SK-N-SH (cell line): ENCODE data around the gene RAB6B. TPM values are rescaled to one million over a fixed set of nuclear protein-coding genes. Genes with fewer than 3 reads are reported as not detected.

ENCODE experiments used
- CTCF ChIA-PET: fragments of 300-600, 350-600 bp; formaldehyde crosslinking; extraction: SDS; loops from one replicate; lab custom pipeline; 2021; lab: Yijun Ruan, JAX
- POLR2A ChIA-PET: fragments of 350-600 bp; sonication (Branson Sonifier 250); formaldehyde crosslinking; extraction: SDS; loops from one replicate; lab custom pipeline; 2020; ENCODE audit warnings: antibody characterized with exemption, inconsistent platforms; lab: Yijun Ruan, JAX
- DNase-seq: peaks from one replicate; pipeline ENCODE4 v3.0.0; 2012
- H2AFZ ChIP-seq: fragments of 200-600 bp; sonication (generic); 2 replicates; pipeline ENCODE4 v1.8.1; 2016; ENCODE audit warnings: antibody characterized with exemption, mild to moderate bottlenecking, low read depth
- H3F3A ChIP-seq: fragments of 200-600 bp; sonication (generic); replicated peaks from 2 replicates; pipeline ENCODE3; 2016; ENCODE audit warnings: antibody characterized with exemption, mild to moderate bottlenecking; ENCODE audit not compliant: insufficient read depth
- H3K27ac ChIP-seq, 2 experiments: fragments of 200-500 bp in 1 of 2; fragments of 200-600 bp in 1 of 2; sonication (Bioruptor generic) in 1 of 2; sonication (generic), shearing (Covaris generic) in 1 of 2; 2 replicates each; pipeline versions ENCODE4 v1.5.1 to v1.6.1; 2014 to 2016; ENCODE audit warnings: low read depth in 2 of 2, inconsistent platforms in 1 of 2, low read length in 1 of 2, mild to moderate bottlenecking in 1 of 2, mixed read lengths in 1 of 2
- H3K27me3 ChIP-seq: fragments of 200-600 bp; sonication (generic), shearing (Covaris generic); 2 replicates; pipeline ENCODE4 v1.6.1; 2016; ENCODE audit warnings: mixed run types; ENCODE audit not compliant: insufficient read depth
- H3K36me3 ChIP-seq, 2 experiments: fragments of 200-500 bp in 1 of 2; fragments of 200-600 bp in 1 of 2; sonication (Bioruptor generic) in 1 of 2; sonication (generic) in 1 of 2; replicated peaks in 1 of 2; 2 replicates each; pipeline versions ENCODE3 to v1.5.1; 2014 to 2016; ENCODE audit warnings: low read length in 1 of 2, mild to moderate bottlenecking in 1 of 2; ENCODE audit not compliant: insufficient read depth in 2 of 2, control insufficient read depth in 1 of 2
- H3K4me1 ChIP-seq, 2 experiments: fragments of 200-500 bp in 1 of 2; fragments of 200-600 bp in 1 of 2; sonication (Bioruptor generic) in 1 of 2; sonication (generic), shearing (Covaris generic) in 1 of 2; 2 replicates each; pipeline versions ENCODE4 v1.5.1 to v1.6.1; 2014 to 2016; ENCODE audit warnings: low read depth in 1 of 2, low read length in 1 of 2, mixed run types in 1 of 2; ENCODE audit not compliant: insufficient read depth in 2 of 2, control insufficient read depth in 1 of 2
- H3K4me2 ChIP-seq: fragments of 200-600 bp; sonication (generic), shearing (Covaris generic); 2 replicates; pipeline ENCODE4 v1.6.1; 2017; ENCODE audit warnings: mixed run types
- H3K4me3 ChIP-seq, 2 experiments: fragments of 200-500 bp in 1 of 2; fragments of 200-600 bp in 1 of 2; sonication (Bioruptor generic) in 1 of 2; sonication (generic), shearing (Covaris generic) in 1 of 2; 2 replicates each; pipeline versions ENCODE4 v1.5.1 to v1.8.1; 2014 to 2016; ENCODE audit warnings: low read depth in 2 of 2, inconsistent platforms in 1 of 2, low read length in 1 of 2, mild to moderate bottlenecking in 1 of 2, mixed read lengths in 1 of 2, moderate library complexity in 1 of 2
- H3K79me2 ChIP-seq: fragments of 200-600 bp; sonication (generic); 2 replicates; pipeline ENCODE4 v1.8.1; 2017; ENCODE audit warnings: mild to moderate bottlenecking; ENCODE audit not compliant: insufficient read depth
- H3K9ac ChIP-seq: fragments of 200-600 bp; sonication (generic); 2 replicates; pipeline ENCODE4 v1.6.1; 2017; ENCODE audit warnings: mixed run types
- H3K9me2 ChIP-seq: fragments of 200-600 bp; sonication (generic); 2 replicates; pipeline ENCODE4 v1.6.1; 2017; ENCODE audit warnings: mixed run types
- H3K9me3 ChIP-seq: fragments of 200-600 bp; sonication (generic); 2 replicates; pipeline ENCODE4 v1.6.1; 2017; ENCODE audit warnings: mixed run types, mild to moderate bottlenecking, moderate library complexity
- H4K20me1 ChIP-seq: fragments of 200-600 bp; sonication (generic); 2 replicates; pipeline ENCODE4 v1.6.1; 2017; ENCODE audit warnings: mild to moderate bottlenecking, mixed run types; ENCODE audit not compliant: insufficient read depth
- ELF1 ChIP-seq: IDR thresholded peaks from 2 replicates; pipeline ENCODE4 v1.4.0; 2012
- EP300 ChIP-seq, 2 experiments: IDR thresholded peaks; 2 replicates each; pipeline versions ENCODE4 v1.4.0 to v1.6.1; 2012; ENCODE audit warnings: borderline replicate concordance in 1 of 2, low read depth in 1 of 2, low read length in 1 of 2
- EZH2phosphoT487 ChIP-seq: fragments of 200-600 bp; sonication (generic); IDR thresholded peaks from 2 replicates; pipeline ENCODE4 v1.6.1; 2017; ENCODE audit warnings: low read depth, mixed run types, mild to moderate bottlenecking, antibody characterized with exemption, moderate library complexity, borderline replicate concordance
- FOSL2 ChIP-seq: IDR thresholded peaks from 2 replicates; pipeline ENCODE4 v1.4.0; 2012; ENCODE audit warnings: low read depth, mild to moderate bottlenecking, moderate library complexity, borderline replicate concordance
- GABPA ChIP-seq: IDR thresholded peaks from 2 replicates; pipeline ENCODE4 v1.4.0; 2012; ENCODE audit warnings: low read depth, mild to moderate bottlenecking
- IRF3 ChIP-seq: fragments of 150-350 bp; IDR thresholded peaks from 2 replicates; pipeline ENCODE4 v1.6.1; 2016; ENCODE audit warnings: mild to moderate bottlenecking, low read depth, low read length
- MEF2A ChIP-seq: IDR thresholded peaks from 2 replicates; pipeline ENCODE4 v1.4.0; 2012; ENCODE audit warnings: low read depth, borderline replicate concordance
- NFIC ChIP-seq: IDR thresholded peaks from 2 replicates; pipeline ENCODE4 v1.4.0; 2012; ENCODE audit warnings: borderline replicate concordance
- POLR2AphosphoS5 ChIP-seq: IDR thresholded peaks from 2 replicates; pipeline ENCODE4 v1.6.1; 2012; ENCODE audit warnings: low read depth, low read length
- RAD21 ChIP-seq: IDR thresholded peaks from 2 replicates; pipeline ENCODE4 v1.6.1; 2012; ENCODE audit warnings: mild to moderate bottlenecking, low read length
- RFX5 ChIP-seq: IDR thresholded peaks from 2 replicates; pipeline ENCODE4 v1.6.1; 2012; ENCODE audit warnings: mild to moderate bottlenecking, improper control_type of control experiment, low read length
- RXRA ChIP-seq: IDR thresholded peaks from 2 replicates; pipeline ENCODE4 v1.4.0; 2012; ENCODE audit warnings: low read depth, mild to moderate bottlenecking, borderline replicate concordance
- SIN3A ChIP-seq: IDR thresholded peaks from 2 replicates; pipeline ENCODE4 v1.6.1; 2012; ENCODE audit warnings: low read depth, mild to moderate bottlenecking, low read length, moderate library complexity, borderline replicate concordance
- SMC3 ChIP-seq: IDR thresholded peaks from 2 replicates; pipeline ENCODE4 v1.6.1; 2012; ENCODE audit warnings: low read depth, low read length, improper control_type of control experiment
- TAF1 ChIP-seq: IDR thresholded peaks from 2 replicates; pipeline ENCODE4 v1.6.1; 2012; ENCODE audit warnings: low read depth, mild to moderate bottlenecking, low read length, moderate library complexity, borderline replicate concordance
- TCF12 ChIP-seq: IDR thresholded peaks from 2 replicates; pipeline ENCODE4 v1.4.0; 2012
- YY1 ChIP-seq: IDR thresholded peaks from 2 replicates; pipeline ENCODE4 v1.4.0; 2012; ENCODE audit warnings: low read depth, mild to moderate bottlenecking
- WGBS: methylation state at CpG from one replicate; pipeline ENCODE4 v1.1.6; 2017; ENCODE audit warnings: low lambda C conversion rate; 5-methylcytosine and 5-hydroxymethylcytosine counted together
- polyA plus RNA-seq, 3 experiments: library from polyadenylated mRNA; depleted of rRNA; stranded (reverse); fragments of >200 nt; gene quantifications; 2 replicates each; pipeline ENCODE4 v1.2.3, GENCODE V29; 2012
- TF ChIP-seq, protein P1 (sequence below): IDR thresholded peaks from 2 replicates; pipeline ENCODE4 v1.4.0; 2012; ENCODE audit warnings: low read depth
- TF ChIP-seq, protein P2 (sequence below): IDR thresholded peaks from 2 replicates; pipeline ENCODE4; 2012
- TF ChIP-seq, protein P3 (sequence below): IDR thresholded peaks from 2 replicates; pipeline ENCODE4 v1.4.0; 2012; ENCODE audit warnings: low read depth, borderline replicate concordance

Gene RAB6B
- polyA plus RNA-seq, 1 of the 3 experiments (the other 2 are of a cell fraction): 9.3 TPM

DNA sequence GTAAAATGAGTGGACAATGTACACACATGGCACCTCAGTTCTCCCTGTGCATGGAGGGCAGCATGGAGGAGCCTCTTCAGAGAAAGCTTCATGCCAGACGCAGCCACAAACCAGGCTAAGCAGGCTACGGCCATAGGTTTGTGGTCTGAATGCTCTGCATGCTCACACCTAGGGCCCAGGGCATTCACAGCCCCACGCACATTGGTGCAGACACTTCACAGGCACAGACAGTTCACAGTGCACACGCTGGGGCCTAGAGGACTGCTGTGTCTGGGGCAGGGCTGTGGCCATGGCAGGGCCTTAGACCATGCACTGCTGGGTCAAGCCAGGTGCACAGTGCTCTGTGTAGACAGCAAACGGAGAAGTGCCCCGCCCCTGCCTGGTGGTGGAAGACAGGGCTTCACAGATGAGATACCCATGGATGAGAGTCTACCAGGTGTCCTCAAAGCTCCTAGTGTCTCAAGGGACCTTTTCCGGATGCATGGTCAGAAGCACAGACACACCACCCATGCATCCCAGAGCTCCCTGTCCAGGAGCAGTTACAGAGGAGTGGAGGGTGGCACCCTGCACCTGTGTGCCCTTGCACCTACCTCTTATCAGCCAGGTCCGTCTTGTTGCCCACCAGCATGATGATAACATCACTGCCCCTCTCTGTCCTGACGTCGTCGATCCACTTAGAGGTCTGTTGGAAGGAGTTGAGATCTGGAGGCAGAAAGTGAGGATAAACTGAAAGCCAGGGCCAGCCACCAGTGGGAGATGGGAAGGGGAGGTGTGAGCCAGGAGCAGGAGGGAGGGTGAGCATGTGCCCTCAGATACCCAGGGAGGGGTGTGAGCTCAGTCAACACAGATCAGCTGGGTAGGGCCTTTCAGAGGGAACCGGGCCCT lies 56.5 kb downstream of the RAB6B start:
- H4K20me1 ChIP-seq: no peaks in the 10 kb centered on the region
- DNase-seq: no peak
- H2AFZ ChIP-seq: no peak overlapping the region
- H3K4me2 ChIP-seq: no peak overlapping the region
- no peaks in the 10 kb centered on the region for H3K36me3 ChIP-seq
- TF ChIP-seq, protein P1, sequence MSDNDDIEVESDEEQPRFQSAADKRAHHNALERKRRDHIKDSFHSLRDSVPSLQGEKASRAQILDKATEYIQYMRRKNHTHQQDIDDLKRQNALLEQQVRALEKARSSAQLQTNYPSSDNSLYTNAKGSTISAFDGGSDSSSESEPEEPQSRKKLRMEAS: no peak
- TF ChIP-seq YY1 (no peak), EP300 (IDR thresholded peaks at IDR 0.05; ENCODE audit: borderline replicate concordance in 1 of 2, low read depth in 1 of 2, low read length in 1 of 2) (no peak), RAD21 (no peak), RXRA (no peak), FOSL2 (no peak), TAF1 (no peak), TCF12 (no peak), RFX5 (no peak), SMC3 (no peak), POLR2AphosphoS5 (no peak), IRF3 (no peak), GABPA (no peak), NFIC (no peak), ELF1 (no peak), EZH2phosphoT487 (no peak), MEF2A (no peak), SIN3A (no peak)
- TF ChIP-seq, protein P2, sequence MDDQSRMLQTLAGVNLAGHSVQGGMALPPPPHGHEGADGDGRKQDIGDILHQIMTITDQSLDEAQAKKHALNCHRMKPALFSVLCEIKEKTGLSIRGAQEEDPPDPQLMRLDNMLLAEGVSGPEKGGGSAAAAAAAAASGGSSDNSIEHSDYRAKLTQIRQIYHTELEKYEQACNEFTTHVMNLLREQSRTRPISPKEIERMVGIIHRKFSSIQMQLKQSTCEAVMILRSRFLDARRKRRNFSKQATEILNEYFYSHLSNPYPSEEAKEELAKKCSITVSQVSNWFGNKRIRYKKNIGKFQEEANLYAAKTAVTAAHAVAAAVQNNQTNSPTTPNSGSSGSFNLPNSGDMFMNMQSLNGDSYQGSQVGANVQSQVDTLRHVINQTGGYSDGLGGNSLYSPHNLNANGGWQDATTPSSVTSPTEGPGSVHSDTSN: no peak
- TF ChIP-seq, protein P3, sequence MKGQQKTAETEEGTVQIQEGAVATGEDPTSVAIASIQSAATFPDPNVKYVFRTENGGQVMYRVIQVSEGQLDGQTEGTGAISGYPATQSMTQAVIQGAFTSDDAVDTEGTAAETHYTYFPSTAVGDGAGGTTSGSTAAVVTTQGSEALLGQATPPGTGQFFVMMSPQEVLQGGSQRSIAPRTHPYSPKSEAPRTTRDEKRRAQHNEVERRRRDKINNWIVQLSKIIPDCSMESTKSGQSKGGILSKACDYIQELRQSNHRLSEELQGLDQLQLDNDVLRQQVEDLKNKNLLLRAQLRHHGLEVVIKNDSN: no peak
- no peaks in the 10 kb centered on the region for H3K79me2 ChIP-seq
- no peak overlapping the region for H3K9ac ChIP-seq
- 65% methylated on average over 6 of the region's 12 CpGs for WGBS
- H3K4me3 ChIP-seq: no peak overlapping the region
- no peaks in the 10 kb centered on the region for H3K9me3 ChIP-seq
- H3K27ac ChIP-seq: no peak overlapping the region
- CTCF ChIA-PET: interaction anchor here (0.9 kb wide), 1 partner anchor 91 kb away, joined by 3 read pairs; no protein-coding TSS in a partner anchor
- no peaks in the 10 kb centered on the region for H3F3A ChIP-seq
- POLR2A ChIA-PET: no interaction called here
- H3K9me2 ChIP-seq: no peaks in the 10 kb centered on the region
- H3K4me1 ChIP-seq: no peaks in the 10 kb centered on the region; a peak in 1 of 4 replicates
- no peaks in the 10 kb centered on the region for H3K27me3 ChIP-seq
